Measurements from ENCODE around the gene RNF5. TPM values are rescaled to one million over a fixed set of nuclear protein-coding genes. Genes with fewer than 3 reads are reported as not detected.

The RNF5 gene
- total RNA-seq, 2 donors from 2014 or later: 98.6 to 129 TPM

DNA sequence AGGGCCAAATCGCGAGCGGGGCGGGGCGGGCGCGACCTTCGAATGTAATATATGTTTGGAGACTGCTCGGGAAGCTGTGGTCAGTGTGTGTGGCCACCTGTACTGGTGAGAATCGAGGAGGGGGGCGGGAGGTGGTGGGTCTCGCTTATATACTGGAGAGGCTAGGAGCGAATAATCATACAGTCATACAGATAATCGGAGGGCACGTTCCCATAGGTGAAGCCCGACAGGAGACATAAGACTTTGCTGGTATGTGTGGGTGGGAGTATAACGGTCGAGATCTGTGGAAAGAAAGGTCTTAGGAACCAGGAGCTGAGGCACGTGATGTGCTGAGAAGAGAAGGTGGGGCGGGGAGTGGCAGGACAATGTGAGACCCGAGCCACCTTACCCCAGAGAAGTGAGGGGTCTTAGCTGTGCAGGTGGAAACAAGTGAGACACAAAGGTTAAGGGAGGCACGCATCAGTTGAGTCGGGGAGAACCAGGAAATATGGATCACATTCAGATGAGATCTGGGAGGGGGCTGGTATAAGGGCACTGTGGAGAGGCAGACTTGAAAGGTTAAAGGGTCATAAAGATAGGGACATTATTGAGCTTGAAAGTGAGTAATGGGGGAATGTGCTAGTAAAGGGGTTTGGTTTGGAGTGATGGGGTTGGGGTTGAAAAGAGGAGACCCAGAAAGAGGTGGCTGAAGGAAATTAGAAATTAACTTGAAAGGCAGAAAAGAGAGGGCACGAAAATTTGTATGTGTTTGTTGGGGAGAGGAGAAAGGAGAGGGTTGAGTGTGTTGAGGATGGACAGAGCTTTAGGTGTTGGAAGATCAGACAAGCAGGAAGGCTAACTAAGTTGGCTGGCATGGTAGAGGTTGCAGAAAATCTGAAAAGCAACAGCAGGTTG, 589 bp downstream of the RNF5 start:
- Histone ChIP-seq H3K4me1 (replicated peaks) (no peaks in the 10 kb centered on the region), H3K27me3 (replicated peaks; ENCODE audit: insufficient read depth) (no peaks in the 10 kb centered on the region), H3K9me3 (no peaks in the 10 kb centered on the region), H3K27ac (peak overlapping the region; percentile 93), H3K36me3 (peaks cover 0 to 5% of the 10 kb centered on the region in 2 donors), H3K4me3 (peak overlapping the region; percentile 50 to 59)
- TF ChIP-seq POLR2A (IDR thresholded peaks at IDR 0.05) (no peak), POLR2AphosphoS5 (IDR thresholded peaks at IDR 0.05) (no peak)
- TF ChIP-seq, protein P1, sequence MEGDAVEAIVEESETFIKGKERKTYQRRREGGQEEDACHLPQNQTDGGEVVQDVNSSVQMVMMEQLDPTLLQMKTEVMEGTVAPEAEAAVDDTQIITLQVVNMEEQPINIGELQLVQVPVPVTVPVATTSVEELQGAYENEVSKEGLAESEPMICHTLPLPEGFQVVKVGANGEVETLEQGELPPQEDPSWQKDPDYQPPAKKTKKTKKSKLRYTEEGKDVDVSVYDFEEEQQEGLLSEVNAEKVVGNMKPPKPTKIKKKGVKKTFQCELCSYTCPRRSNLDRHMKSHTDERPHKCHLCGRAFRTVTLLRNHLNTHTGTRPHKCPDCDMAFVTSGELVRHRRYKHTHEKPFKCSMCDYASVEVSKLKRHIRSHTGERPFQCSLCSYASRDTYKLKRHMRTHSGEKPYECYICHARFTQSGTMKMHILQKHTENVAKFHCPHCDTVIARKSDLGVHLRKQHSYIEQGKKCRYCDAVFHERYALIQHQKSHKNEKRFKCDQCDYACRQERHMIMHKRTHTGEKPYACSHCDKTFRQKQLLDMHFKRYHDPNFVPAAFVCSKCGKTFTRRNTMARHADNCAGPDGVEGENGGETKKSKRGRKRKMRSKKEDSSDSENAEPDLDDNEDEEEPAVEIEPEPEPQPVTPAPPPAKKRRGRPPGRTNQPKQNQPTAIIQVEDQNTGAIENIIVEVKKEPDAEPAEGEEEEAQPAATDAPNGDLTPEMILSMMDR (IDR thresholded peaks at IDR 0.05): no peak
- 2% methylated on average over 24 of the region's 24 CpGs for WGBS
- intact Hi-C loops (cut with DNase I): loop anchor here (5.0 kb wide), 1 partner anchor 281 kb away; the partner anchor contains the start of gene EHMT2
- no peak for DNase-seq (ENCODE audit: low spot score)

GRCh38 chr6:32179766-32180405, 1.7 kb downstream of the RNF5 start:
- H3K27ac ChIP-seq: no peak overlapping the region
- H3K4me1 ChIP-seq (replicated peaks): no peaks in the 10 kb centered on the region
- intact Hi-C loops (cut with DNase I): loop anchor here (5.0 kb wide), 1 partner anchor 283 kb away; the partner anchor contains the start of gene EHMT2
- TF ChIP-seq POLR2A (IDR thresholded peaks at IDR 0.05) (no peak), POLR2AphosphoS5 (IDR thresholded peaks at IDR 0.05) (no peak)
- TF ChIP-seq, protein P1 (IDR thresholded peaks at IDR 0.05): no peak
- no peaks in the 10 kb centered on the region for H3K9me3 ChIP-seq
- 73% methylated on average over 10 of the region's 10 CpGs for WGBS
- no peak overlapping the region for H3K4me3 ChIP-seq
- peaks cover 0 to 5% of the 10 kb centered on the region in 2 donors for H3K36me3 ChIP-seq
- no peak for DNase-seq (ENCODE audit: low spot score)
- H3K27me3 ChIP-seq (replicated peaks; ENCODE audit: insufficient read depth): no peaks in the 10 kb centered on the region

- H3K27ac ChIP-seq: no peak overlapping the region
- no peak for DNase-seq (ENCODE audit: low spot score)
- H3K4me1 ChIP-seq (replicated peaks): no peaks in the 10 kb centered on the region
- no peak for TF ChIP-seq POLR2AphosphoS5 (IDR thresholded peaks at IDR 0.05)
- no peak for TF ChIP-seq POLR2A (IDR thresholded peaks at IDR 0.05)
- TF ChIP-seq, protein P1 (IDR thresholded peaks at IDR 0.05): no peak
- intact Hi-C loops (cut with DNase I): no loop called here
- WGBS: 91% methylated on average over 15 of the region's 15 CpGs
- no peak overlapping the region for H3K4me3 ChIP-seq
- peaks cover 0 to 5% of the 10 kb centered on the region in 2 donors for H3K36me3 ChIP-seq
- H3K9me3 ChIP-seq: no peaks in the 10 kb centered on the region
- H3K27me3 ChIP-seq (replicated peaks; ENCODE audit: insufficient read depth): no peaks in the 10 kb centered on the region
Observed at GRCh38 chr6:32181148-32181702, 3.0 kb downstream of the RNF5 start.

DNA sequence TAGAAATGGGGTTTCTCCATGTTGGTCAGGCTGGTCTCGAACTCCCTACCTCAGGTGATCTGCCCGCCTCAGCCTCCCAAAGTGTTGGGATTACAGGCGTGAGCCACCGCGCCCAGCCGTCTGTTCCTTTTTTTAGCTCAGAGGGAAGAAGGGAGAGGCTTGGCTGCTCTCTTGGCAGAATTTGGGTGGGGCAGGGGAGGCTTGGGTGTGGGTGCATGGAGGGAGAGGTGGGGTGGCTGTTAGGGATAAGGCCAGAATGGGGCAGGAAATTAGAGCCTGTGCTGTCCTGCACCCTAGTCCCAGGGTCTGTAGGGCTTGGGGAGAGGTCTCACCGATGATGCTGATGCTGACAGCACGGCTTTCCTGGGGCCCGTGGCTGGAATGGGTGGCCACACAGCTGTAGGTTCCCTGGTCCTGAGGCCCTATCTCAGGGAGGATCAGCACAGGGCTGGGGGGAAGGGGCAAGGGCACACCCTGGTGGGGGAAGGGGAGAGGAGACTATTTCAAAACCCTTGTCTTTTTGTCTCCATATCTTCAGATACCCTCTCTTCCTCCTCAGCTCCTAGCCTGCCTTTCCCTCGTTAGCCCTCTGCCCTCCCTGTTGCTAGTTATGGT, 3.8 kb downstream of the RNF5 start:
- no peak for DNase-seq (ENCODE audit: low spot score)
- H3K9me3 ChIP-seq: no peaks in the 10 kb centered on the region
- H3K27ac ChIP-seq: no peak overlapping the region
- peaks cover 0 to 5% of the 10 kb centered on the region in 2 donors for H3K36me3 ChIP-seq
- H3K27me3 ChIP-seq (replicated peaks; ENCODE audit: insufficient read depth): no peaks in the 10 kb centered on the region
- WGBS: 86% methylated on average over 10 of the region's 10 CpGs
- H3K4me3 ChIP-seq: no peak overlapping the region
- intact Hi-C loops (cut with DNase I): no loop called here
- TF ChIP-seq POLR2AphosphoS5 (IDR thresholded peaks at IDR 0.05) (no peak), POLR2A (IDR thresholded peaks at IDR 0.05) (no peak)
- TF ChIP-seq, protein P1 (IDR thresholded peaks at IDR 0.05): no peak
- H3K4me1 ChIP-seq (replicated peaks): no peaks in the 10 kb centered on the region
